Subcutaneous adipose tissue (tissue), 4 donors: ENCODE results near the gene CHST2. TPM values are rescaled to one million over a fixed set of nuclear protein-coding genes. Genes with fewer than 3 reads are reported as not detected.

Experiments
- total RNA-seq, 4 donors: library from RNA; depleted of rRNA; stranded (reverse); fragments of >200 nt; gene quantifications; one replicate each; pipeline ENCODE4 v1.1.0, GENCODE V29; 2016
- TF ChIP-seq, protein P1 (sequence below): fragments of 450-650 bp; IDR thresholded peaks from one replicate; pipeline ENCODE4 v1.5.1; 2016; ENCODE audit warnings: low read depth, mild to moderate bottlenecking, control low read depth, antibody characterized with exemption, moderate library complexity

CHST2 gene
- total RNA-seq, 4 donors from 2014 or later, result 3.5 to 12.9 (median 8.1) TPM

DNA sequence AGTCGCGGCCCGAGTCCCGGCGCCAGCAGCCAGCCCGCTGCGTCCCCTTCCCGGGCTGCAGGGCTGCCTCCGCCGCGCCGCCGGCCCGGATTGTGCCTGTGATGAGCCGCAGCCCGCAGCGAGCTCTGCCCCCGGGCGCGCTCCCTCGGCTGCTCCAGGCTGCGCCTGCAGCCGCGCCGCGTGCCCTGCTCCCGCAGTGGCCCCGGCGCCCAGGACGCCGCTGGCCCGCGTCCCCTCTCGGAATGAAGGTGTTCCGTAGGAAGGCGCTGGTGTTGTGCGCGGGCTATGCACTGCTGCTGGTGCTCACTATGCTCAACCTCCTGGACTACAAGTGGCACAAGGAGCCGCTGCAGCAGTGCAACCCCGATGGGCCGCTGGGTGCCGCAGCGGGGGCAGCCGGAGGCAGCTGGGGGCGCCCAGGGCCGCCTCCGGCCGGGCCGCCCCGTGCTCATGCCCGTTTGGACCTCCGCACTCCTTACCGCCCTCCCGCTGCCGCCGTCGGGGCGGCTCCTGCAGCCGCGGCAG is 1.2 kb downstream of the CHST2 start:
- TF ChIP-seq, protein P1, sequence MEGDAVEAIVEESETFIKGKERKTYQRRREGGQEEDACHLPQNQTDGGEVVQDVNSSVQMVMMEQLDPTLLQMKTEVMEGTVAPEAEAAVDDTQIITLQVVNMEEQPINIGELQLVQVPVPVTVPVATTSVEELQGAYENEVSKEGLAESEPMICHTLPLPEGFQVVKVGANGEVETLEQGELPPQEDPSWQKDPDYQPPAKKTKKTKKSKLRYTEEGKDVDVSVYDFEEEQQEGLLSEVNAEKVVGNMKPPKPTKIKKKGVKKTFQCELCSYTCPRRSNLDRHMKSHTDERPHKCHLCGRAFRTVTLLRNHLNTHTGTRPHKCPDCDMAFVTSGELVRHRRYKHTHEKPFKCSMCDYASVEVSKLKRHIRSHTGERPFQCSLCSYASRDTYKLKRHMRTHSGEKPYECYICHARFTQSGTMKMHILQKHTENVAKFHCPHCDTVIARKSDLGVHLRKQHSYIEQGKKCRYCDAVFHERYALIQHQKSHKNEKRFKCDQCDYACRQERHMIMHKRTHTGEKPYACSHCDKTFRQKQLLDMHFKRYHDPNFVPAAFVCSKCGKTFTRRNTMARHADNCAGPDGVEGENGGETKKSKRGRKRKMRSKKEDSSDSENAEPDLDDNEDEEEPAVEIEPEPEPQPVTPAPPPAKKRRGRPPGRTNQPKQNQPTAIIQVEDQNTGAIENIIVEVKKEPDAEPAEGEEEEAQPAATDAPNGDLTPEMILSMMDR, result no peak

DNA sequence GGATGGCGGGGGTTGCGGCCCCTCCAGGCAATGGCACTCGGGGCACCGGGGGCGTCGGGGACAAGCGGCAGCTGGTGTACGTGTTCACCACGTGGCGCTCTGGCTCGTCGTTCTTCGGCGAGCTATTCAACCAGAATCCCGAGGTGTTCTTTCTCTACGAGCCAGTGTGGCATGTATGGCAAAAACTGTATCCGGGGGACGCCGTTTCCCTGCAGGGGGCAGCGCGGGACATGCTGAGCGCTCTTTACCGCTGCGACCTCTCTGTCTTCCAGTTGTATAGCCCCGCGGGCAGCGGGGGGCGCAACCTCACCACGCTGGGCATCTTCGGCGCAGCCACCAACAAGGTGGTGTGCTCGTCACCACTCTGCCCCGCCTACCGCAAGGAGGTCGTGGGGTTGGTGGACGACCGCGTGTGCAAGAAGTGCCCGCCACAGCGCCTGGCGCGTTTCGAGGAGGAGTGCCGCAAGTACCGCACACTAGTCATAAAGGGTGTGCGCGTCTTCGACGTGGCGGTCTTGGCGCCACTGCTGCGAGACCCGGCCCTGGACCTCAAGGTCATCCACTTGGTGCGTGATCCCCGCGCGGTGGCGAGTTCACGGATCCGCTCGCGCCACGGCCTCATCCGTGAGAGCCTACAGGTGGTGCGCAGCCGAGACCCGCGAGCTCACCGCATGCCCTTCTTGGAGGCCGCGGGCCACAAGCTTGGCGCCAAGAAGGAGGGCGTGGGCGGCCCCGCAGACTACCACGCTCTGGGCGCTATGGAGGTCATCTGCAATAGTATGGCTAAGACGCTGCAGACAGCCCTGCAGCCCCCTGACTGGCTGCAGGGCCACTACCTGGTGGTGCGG is 1.9 kb downstream of the CHST2 start:
- TF ChIP-seq, protein P1, result no peak

DNA sequence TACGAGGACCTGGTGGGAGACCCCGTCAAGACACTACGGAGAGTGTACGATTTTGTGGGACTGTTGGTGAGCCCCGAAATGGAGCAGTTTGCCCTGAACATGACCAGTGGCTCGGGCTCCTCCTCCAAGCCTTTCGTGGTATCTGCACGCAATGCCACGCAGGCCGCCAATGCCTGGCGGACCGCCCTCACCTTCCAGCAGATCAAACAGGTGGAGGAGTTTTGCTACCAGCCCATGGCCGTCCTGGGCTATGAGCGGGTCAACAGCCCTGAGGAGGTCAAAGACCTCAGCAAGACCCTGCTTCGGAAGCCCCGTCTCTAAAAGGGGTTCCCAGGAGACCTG is 2.5 kb downstream of the CHST2 start:
- TF ChIP-seq, protein P1, result no peak

DNA sequence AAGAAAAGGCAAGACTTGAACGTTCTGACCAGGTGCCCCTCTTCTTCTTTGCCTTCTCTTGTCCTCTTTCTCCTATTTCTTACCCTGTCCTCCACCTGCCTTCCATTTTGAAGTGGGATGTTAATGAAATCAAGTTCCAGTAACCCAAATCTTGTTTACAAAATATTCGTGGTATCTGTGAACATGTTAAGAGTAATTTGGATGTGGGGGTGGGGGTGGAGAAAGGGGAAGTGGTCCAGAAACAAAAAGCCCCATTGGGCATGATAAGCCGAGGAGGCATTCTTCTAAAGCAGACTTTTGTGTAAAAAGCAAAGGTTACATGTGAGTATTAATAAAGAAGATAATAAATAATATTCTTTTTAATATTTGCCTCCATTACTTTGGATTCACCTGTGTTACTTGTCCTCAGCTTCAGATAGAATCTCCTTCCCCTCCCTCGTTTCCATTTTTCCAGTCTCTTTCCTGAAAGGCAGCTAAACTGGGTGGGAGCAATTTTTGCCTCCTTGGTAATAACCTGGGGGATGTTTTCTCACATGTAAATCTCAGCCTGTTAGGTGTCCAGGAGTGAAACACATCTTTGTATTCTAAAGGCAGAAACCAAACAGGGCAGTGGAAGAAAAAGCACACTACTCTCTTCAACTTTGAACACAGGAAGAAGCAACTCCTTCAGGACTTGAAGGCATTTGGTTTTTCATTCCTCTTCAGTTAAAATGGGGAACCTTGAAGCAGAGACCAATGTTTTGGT is 3.2 kb downstream of the CHST2 start:
- TF ChIP-seq, protein P1, result no peak

DNA sequence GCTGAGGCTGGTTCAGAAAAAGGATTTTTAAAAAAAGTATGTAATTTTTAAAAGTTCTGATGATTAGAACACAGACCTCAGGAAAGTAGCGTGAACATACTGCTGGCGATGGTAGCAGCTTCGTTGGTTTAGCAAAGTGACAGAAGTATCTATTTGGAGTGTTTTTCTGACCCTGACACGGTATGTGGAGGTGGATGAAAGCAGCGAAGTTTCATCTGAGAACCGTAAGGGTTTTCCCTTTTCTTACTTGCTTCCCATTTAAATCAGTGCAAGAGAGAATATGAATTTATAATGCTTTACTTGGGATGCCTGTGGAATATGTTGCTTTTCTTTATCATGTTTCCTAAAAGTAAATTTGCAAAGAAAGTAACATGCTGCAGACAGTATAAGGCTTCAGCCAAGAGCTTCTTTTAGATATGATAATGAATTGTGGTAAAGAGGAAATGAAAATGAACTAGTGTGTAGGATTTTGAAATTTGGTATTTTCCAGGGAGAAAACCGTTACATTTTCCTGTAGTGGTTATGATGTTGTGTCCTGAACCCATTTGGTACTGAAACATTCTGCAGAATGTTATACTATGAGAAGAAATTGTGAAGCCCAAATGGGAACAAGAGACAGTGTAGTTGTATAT is 3.9 kb downstream of the CHST2 start:
- TF ChIP-seq, protein P1, result no peak

DNA sequence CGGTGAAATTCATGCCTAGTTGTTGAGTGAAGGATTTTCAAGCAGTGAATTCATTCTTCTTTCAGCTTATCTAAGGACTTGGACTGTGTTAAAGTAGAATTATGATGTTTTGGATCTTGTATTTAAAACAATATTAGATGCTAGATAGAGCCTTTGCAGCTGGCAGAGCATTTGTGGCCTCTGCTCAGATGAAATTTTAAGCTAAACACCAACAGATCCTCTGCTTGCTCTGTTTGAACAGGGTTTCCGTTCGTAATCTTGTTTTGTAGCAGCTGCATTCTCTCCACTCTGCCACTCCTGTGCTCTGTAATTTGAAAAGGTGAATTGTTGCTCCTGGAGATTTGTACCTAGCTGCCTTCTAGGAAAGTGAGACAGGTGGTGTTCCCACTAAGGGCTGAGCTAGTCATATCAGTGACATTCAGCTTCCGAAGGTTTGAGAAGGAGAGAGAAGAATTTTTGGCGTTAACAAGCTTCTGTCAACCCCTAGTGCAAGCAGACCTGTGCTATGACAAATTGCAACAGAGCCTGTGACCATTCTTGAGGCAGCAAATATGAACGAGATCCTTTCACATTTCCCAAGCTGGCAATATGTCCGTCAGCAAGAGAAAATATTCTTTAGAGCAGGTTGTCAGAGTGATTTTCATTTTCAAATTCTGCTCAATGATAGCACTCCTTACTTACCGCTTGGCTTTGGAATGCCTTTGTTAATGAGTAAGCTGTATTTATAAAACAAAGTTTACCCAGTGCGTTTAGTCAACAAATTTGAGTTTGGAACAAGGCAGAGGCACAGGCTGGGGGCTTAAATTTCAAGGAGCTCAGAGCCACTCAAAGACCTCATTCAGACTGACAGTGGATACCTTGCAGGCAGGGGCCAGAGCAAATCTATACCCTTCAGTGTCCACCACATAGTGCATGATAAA is 5.3 kb downstream of the CHST2 start:
- TF ChIP-seq, protein P1, result no peak
